ENCODE results near the gene PCDHA1.

DNA sequence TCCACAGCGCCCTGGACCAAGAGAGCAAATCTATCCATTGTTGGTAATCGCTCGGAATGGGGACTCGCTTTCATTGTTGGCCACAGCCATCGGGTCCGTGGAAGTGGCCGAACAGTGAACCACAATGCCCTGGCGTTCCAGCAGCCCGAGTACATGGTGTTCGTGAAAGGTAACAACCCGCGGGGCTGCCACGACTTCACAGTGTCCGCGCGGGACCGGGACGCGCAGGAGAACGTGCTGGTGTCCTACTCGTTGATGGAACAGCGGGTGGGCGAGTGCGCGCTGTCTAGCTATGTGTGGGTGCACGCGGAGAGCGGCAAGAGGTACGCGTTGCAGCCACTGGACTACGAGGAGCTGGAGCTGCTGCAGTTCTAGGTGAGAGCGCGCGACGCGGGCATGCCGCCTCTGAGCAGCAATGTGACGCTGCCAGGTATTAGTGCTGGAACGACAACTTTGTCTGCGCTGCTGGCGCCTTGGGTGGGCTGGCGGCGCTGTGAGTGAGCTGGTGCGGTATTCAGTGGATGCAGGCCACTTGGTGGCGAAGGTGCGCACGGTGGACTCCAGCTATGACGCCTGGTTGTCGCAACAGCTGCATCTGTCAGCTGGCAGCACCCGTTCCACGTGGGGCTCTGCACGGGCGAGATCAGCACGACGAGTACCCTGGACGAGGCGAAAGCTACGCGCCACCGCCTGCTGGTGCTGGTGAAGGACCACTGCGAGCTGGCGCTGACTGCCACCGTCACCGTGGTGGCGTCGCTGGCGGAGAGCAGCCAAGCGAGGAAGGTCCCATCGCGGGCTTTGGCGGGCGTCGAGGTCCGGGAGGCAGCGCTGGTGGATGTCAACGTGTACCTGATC is 76.7 kb downstream of the PCDHA1 start:
- TF ChIP-seq, protein P1, sequence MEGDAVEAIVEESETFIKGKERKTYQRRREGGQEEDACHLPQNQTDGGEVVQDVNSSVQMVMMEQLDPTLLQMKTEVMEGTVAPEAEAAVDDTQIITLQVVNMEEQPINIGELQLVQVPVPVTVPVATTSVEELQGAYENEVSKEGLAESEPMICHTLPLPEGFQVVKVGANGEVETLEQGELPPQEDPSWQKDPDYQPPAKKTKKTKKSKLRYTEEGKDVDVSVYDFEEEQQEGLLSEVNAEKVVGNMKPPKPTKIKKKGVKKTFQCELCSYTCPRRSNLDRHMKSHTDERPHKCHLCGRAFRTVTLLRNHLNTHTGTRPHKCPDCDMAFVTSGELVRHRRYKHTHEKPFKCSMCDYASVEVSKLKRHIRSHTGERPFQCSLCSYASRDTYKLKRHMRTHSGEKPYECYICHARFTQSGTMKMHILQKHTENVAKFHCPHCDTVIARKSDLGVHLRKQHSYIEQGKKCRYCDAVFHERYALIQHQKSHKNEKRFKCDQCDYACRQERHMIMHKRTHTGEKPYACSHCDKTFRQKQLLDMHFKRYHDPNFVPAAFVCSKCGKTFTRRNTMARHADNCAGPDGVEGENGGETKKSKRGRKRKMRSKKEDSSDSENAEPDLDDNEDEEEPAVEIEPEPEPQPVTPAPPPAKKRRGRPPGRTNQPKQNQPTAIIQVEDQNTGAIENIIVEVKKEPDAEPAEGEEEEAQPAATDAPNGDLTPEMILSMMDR (IDR thresholded peaks at IDR 0.05; ENCODE audit: low read depth, low read length): no peak
- no peak for TF ChIP-seq EZH2phosphoT487 (IDR thresholded peaks at IDR 0.05; ENCODE audit: low read depth)

Measured in OCI-LY3 (cell line).